GM15510 (cell line): Measurements from ENCODE around the gene AMOTL2.

Source experiments
- POLR2A ChIP-seq: IDR thresholded peaks from 3 replicates; pipeline ENCODE4 v1.6.1; 2011; ENCODE audit warnings: borderline replicate concordance; ENCODE audit not compliant: insufficient read length; ENCODE audit errors: extremely low read depth

The AMOTL2 gene

DNA sequence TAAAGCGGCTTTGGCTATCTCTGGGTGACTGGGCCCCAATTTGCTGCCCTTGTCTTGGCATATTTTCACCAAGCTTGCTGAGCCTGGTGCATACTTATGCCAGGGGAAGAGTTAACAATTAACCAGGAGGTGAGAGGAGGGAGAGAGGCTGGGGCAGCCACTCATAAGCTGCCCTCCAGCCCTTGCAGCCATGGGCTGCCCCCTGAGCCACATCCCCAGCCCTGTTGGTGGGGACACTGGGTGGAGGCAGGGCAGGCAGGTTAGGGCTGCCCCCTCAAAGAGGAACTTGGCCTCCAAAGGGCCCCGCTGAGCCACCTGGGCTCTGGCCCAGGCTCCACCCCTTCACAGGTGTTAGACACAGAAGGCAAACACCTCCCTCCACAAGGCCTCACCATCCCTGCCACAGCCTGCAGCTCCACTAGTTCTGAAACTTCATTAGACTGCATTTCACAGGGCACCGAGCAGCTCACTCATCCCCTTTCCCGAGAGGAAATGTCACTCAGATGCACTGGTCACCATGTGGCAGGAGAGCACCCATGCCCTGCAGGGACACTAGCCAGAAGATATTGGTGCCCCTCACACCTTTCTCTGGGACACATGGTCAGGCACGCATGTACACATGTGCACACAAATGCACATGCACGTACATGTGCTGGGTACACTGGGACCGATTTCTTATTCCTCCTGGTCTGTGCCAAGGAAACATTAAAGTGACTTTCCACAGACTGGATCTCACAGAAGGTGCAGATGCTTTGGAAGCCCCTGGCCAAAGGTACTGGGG, 20.2 kb downstream of the AMOTL2 start:
- no peak for TF ChIP-seq POLR2A

DNA sequence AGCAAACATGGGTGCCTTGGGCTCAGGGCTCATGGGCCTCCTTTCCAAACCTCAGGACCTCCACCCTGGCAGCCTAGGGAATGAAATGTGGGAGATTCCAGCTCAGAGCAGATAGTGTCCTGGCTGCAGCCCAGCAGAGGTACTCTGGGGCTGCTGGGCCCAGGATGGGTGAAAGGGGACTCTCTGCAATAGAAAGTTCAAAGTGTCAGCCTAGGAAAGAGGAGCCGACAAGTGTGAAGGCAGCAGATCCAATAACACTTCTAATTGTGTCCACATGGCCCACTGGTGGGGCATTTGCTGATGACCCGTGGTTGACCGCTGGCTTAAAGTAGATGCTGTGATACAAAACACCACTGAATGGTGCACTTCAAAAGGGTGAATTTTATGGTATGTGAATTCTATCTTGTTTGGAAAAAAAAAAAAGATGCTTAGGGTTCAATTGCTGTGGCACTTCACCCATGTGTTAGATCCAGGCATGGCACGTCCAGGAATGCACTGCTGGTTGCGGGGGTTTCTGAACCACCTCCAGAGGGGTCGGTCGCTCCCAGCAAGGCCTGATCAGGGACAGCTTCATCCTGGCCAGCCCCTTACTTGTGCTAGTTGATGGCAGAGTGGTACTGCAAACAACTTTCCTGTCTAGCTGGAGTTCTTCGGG, 20.9 kb downstream of the AMOTL2 start:
- no peak for TF ChIP-seq POLR2A

- TF ChIP-seq POLR2A = no peak
These were observed 22.1 kb downstream of the AMOTL2 start for GRCh38 chr3:134352031-134352671.

DNA sequence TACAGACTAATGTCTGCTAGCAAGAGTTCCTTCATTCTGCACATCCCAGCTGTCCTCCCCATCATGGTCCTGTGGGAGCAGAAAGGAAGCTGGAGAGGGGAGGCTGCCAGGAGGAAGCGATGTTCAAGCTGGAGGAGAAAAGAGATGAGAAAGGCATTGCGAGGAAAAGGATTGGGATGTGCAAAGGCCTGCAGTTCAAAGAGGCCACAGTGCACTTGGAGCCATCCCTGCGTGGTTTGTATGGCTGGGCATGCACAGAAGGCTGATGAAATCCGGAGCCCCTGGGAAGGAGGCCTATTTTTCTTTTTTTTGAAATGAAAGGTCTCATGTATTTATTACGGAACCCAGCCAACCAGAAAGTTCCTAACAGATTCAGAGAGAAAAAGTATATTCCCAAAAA, 22.8 kb downstream of the AMOTL2 start:
- no peak for TF ChIP-seq POLR2A

DNA sequence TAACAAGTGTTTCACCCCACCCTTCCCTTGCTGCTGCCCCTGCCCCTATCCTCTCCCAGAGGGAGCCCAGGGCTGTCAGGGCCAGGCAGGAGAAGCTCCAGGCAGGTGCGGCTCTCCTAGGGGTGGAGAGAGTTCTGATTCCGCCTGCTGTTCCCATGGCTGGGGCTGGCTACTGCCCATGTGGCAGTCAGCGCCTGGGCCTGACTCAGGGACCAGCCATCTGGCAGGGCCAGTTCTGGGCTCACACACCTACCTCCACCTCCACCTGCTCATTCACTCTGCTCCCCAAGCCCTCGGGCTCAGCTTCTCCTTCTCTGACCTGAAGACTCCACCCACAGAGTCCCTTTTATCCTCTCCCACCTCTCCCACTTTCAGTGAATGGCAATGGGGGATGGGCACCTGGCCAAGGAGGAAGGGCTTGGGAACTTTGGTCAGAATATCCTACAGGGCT, 23.4 kb downstream of the AMOTL2 start:
- no peak for TF ChIP-seq POLR2A

- no peak for TF ChIP-seq POLR2A
These were observed 24.0 kb downstream of the AMOTL2 start for GRCh38 chr3:134350266-134350665.

DNA sequence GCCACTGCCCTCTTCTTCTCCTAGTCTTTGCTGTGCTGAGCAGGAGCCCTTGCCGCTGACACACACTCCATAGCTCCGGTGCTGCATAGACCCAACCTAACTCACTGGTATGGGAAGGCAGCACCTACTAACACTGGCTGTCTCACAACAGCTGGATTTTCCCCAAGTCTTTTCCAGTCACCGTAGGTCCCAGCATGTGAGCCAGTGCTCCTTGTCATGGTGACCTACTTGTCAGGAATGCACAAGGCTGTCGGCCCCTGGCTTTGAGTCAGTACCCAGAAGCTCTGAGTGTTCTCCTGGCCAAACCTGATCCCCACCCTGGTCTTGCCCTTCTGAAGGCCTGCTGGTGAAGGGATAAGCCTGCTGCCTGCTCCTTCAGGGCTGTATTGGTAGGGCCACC, 25.7 kb downstream of the AMOTL2 start:
- no peak for TF ChIP-seq POLR2A

DNA sequence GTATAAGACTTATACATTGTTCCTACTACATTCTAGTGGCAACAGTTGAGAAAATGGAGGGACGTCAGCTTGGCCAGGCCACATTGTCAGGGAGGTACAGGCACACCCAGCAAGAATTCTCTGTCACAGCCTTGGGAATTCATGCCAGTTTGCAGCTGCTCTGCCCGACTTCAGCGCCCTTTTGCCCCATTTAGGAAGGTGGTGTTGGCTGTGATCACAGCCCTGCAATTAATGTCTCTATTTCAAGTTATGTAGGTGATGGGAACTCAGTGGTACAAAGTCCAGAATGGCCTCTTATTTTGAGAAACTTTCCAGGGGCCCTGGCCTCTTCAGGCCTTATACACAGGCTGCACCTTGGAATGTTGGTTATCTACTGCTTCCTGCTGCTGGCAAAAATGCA, 26.7 kb downstream of the AMOTL2 start:
- no peak for TF ChIP-seq POLR2A

DNA sequence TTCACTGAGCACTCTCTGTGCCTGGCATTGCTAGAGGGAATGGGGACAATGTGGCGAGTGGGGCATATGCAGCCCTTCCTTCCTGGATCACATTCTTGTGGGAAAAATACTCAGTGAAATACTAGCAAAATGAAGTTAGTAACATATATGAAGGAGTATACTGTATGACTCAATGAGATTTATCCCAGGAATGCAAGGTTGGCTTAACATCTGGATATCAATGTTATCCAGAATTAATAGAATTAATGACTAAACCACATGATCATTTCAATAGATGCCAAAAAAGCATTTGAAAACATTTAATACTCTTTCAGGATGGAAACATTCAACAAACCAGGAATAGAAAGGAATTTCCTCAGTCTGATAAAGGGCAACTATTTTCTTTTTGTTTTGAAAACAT, 27.5 kb downstream of the AMOTL2 start:
- TF ChIP-seq POLR2A = no peak

DNA sequence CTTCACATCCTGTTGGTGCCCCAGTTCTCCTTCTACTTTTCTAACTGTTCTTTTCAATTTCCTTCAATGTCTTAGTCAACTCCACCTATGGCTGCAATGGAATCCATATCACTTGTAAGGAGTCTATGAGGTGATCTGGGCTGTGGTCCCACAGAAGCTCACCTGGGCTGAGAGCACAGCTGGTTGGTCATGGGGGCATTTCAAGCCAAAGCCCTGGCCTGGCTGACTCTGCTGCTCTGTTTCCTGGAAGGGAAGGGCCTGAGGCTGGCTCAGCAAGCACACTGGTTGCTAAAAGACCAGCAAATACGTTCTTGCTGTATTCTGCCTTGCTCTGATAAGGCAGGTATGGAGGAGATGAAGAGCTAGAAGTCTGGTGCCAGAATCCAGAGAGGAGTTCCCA, 29.0 kb downstream of the AMOTL2 start:
- no peak for TF ChIP-seq POLR2A

- TF ChIP-seq POLR2A = no peak
These were observed 29.7 kb downstream of the AMOTL2 start for GRCh38 chr3:134344560-134344959.

DNA sequence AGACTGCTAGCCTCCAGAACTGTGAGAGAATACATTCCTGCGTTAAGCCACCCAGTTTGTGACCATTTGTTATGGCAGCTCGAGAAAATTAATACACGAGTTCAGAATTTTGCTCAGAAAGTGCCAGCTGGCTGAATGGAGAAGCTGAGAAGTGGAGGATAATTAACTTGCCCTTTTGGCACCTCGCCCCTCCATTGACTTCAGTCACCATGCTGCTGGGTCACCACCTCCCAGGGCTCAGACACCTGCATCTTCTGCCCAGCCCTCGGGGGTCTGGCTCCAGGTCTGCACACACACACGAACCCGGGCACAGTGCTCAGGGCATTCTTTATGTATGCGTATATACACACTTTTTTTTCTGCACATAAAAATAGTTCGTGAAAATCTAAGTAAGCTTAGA, 32.0 kb downstream of the AMOTL2 start:
- no peak for TF ChIP-seq POLR2A

- no peak for TF ChIP-seq POLR2A
These were observed 32.9 kb downstream of the AMOTL2 start for GRCh38 chr3:134341389-134341788.

- TF ChIP-seq POLR2A = no peak
These were observed 33.3 kb downstream of the AMOTL2 start for GRCh38 chr3:134340982-134341365.

GRCh38 chr3:134340362-134340981, 33.8 kb downstream of the AMOTL2 start:
- no peak for TF ChIP-seq POLR2A
